NB4 (cell line): Measurements from ENCODE around the gene PRRT1B.

ENCODE experiments used
- DNase-seq: peaks from one replicate; pipeline ENCODE4 v3.0.0; 2010; ENCODE audit warnings: low read depth
- H3K4me3 ChIP-seq: one replicate; pipeline ENCODE4 v1.5.1; 2011; ENCODE audit warnings: mild to moderate bottlenecking, low read depth, low read length, moderate library complexity
- MYC ChIP-seq: IDR thresholded peaks from 2 replicates; pipeline ENCODE4 v1.6.1; 2011; ENCODE audit warnings: low read depth, low read length
- POLR2A ChIP-seq: IDR thresholded peaks from 2 replicates; pipeline ENCODE4 v1.6.1; 2011; ENCODE audit warnings: mild to moderate bottlenecking; ENCODE audit not compliant: insufficient read length; ENCODE audit errors: extremely low read depth
- TF ChIP-seq, protein P1 (sequence below): IDR thresholded peaks from 2 replicates; pipeline ENCODE4 v1.6.1; 2011; ENCODE audit warnings: low read depth, low read length
- TF ChIP-seq, protein P2 (sequence below): IDR thresholded peaks from one replicate; pipeline ENCODE4 v1.5.1; 2012; ENCODE audit warnings: low read depth, low read length

PRRT1B gene

DNA sequence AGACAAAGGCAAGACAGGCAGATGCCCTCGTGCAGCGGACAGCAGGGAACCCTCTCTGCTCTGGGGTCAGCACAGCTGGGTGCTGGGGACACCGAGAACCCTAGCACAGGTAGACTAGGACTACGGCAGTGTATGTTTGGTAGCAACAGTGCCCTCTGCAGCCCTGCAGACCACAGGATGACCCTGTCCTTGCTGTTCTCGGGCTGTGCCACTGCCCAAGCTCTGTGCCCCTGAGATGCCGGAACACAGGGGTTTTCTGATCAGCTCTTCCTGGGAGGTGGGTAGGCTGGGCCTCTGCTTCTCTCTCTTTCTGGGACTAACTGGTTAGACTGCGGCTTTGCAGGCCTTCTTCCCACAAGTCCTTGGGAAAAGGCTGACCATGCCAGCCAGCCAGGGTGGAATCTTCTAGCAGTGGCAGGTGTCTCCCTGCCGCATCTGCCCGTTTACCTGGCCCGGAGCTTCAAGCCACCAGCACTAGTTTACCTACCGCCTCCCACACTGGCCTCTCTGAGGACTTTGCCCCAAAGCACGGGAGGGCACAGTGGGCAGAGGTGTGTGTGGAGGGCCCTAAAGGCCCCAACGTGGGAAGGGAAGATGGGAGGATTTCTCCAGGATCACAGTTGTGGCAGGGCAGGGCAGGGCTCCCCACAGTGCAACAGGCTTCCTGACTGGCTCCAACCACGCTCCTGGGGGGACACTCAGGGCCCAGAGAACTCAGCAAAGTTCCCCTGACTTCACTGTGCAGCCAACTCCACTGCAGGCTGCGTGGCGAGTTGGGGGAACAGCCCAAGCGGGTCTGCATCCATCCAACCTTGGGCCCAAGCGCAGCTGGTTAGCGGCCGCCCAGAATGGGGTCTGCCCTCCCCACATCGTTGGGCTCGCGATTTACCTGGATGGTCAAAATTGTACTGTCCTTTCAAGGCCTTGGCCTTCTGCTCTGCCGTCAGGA is 15.5 kb upstream of the PRRT1B start:
- no peak for DNase-seq
- TF ChIP-seq POLR2A (no peak), MYC (no peak)
- TF ChIP-seq, protein P1, sequence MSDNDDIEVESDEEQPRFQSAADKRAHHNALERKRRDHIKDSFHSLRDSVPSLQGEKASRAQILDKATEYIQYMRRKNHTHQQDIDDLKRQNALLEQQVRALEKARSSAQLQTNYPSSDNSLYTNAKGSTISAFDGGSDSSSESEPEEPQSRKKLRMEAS, result no peak
- TF ChIP-seq, protein P2, sequence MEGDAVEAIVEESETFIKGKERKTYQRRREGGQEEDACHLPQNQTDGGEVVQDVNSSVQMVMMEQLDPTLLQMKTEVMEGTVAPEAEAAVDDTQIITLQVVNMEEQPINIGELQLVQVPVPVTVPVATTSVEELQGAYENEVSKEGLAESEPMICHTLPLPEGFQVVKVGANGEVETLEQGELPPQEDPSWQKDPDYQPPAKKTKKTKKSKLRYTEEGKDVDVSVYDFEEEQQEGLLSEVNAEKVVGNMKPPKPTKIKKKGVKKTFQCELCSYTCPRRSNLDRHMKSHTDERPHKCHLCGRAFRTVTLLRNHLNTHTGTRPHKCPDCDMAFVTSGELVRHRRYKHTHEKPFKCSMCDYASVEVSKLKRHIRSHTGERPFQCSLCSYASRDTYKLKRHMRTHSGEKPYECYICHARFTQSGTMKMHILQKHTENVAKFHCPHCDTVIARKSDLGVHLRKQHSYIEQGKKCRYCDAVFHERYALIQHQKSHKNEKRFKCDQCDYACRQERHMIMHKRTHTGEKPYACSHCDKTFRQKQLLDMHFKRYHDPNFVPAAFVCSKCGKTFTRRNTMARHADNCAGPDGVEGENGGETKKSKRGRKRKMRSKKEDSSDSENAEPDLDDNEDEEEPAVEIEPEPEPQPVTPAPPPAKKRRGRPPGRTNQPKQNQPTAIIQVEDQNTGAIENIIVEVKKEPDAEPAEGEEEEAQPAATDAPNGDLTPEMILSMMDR, result no peak
- peak overlapping the region; percentile 68 for H3K4me3 ChIP-seq

DNA sequence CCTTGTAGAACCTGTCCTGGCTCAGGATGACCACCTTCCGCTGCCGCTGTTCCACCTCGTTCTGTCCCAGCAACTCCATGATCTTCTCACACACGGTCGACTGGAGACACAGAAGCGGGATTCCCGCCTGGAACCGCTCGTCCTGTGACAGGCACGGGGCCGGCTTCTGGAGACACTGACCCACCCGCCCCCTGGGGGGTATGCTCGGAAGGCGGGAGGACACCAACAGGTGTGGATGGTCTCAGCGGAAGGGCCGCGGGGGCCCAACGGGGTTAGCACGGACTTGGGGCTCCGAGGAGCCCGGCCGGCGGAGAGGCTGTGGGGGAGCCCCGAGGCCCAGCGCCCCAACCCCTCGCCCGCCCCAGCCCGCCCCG is 14.8 kb upstream of the PRRT1B start:
- TF ChIP-seq, protein P1, result no peak
- TF ChIP-seq, protein P2, result no peak
- TF ChIP-seq MYC, result no peak
- no peak for TF ChIP-seq POLR2A
- no peak for DNase-seq

DNA sequence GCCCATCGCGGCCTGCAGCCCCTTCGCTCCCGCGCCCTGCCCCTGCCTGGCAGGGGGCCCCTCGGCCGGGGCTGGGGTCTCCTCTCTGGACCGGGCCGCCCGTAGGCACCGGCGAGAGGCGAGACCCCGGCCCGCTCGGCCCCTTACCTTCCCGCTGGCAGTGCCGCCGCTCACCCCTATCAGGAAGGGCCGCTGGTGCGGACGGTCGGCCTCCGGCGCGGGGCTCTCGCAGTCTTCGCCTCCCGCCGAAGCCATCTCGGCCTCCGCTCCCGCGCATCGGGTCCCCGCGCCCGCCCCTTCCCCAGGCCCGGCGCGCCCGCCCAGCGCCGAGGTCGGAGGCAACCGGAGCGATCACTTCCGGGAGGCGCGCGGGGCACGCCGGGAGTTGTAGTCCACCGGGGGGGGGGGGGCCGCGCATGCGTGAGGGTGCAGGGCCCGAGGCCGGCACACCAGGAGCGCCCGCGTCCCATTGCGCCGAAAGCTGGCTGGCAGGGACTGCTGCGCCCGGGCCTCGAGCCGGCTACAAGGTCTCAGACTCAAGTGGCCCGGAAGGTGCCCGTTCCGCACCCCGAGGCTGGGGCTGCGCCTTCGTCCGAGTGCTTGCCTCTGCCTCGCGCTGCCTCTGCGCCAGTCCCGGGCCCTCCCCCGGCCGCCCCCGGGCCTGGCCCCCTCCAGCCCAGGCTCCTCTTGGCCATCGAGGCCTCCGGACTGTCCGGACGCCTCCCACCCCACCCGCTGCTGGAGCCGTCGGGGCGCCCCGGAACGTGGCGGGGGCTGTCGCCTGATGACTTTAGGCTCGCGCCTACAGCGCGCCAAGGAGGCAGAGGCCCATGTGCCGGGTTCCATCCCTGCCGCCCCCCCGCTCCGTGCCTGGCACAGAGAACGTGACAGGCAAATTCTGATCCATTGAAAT is 14.1 kb upstream of the PRRT1B start, which contains the start of gene UCK1:
TSS of gene UCK1 (minus strand) at position 344 of the 913 bp plus-strand sequence. CDS start at position 255, 89 bp downstream.
- peak; percentile 86 for DNase-seq
- peak; percentile 65 for TF ChIP-seq POLR2A
- TF ChIP-seq, protein P2, result no peak
- H3K4me3 ChIP-seq, result peak within 1 kb of the TSS; percentile 68

More for the DNA sequence above, 14.8 kb upstream of the PRRT1B start:
- H3K4me3 ChIP-seq, result peak overlapping the region; percentile 68

DNA sequence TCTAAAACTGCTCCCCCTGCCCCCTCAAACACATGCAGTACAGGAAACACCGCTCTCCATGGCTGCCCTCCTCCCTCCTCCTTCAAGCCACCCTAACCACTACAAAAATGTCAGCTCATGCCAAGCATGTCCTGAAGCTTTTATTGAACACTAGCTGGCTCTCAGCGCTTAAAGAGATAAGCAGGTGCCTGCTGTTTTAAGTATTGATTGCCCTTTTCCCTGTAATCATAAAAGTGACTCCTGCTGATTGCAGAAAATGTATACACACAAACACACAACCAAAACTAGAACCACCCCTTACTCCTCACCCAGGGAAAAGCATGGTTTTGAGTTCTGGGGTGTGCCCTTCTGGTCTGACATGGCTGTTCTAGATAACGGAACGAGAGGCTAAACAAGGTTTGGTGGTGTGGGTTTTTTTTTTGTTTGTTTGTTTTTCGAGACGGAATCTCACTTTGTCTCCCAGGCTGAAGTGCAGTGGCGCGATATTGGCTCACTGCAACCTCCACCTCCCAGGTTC is 10.5 kb upstream of the PRRT1B start:
- TF ChIP-seq, protein P1, result no peak
- no peak for TF ChIP-seq MYC
- DNase-seq, result no peak
- no peak overlapping the region for H3K4me3 ChIP-seq

DNA sequence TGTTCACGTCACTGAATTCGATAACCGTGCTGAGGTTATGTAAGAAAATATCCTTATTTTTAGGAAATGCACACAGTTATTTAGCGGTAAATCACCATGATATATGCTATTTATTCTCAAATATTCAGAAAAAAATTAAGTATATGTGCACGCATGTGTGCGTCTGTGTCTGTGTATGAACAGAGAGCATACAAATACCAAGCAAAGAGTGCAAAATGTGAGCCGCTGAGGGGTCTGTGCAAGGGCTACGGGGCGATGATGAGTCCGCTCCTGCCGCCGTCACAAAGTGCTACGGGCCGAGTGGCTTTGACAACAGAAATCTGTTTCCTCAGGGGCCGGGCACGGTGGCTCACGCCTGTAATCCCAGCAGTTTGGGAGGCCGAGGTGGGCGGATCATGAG is 7.4 kb upstream of the PRRT1B start:
- no peak overlapping the region for H3K4me3 ChIP-seq
- DNase-seq, result no peak
- TF ChIP-seq, protein P1, result no peak
- TF ChIP-seq POLR2A, result no peak
- no peak for TF ChIP-seq MYC
- TF ChIP-seq, protein P2, result no peak
